Endothelial cell of umbilical vein (primary cell): ENCODE data around the gene TMCO6. TPM values are rescaled to one million over a fixed set of nuclear protein-coding genes. Genes with fewer than 3 reads are reported as not detected.

Experiments used
- BruUV-seq: library from RNA; stranded (reverse); fragments of 400-500 nt; replicated peaks from 2 replicates; lab custom pipeline; 2021; lab: Mats Ljungman, UMichigan
- CTCF ChIA-PET: fragments of 300-600, 350-600 bp; sonication (Branson Sonifier 250); formaldehyde crosslinking; loops from one replicate; lab custom pipeline; 2021; ENCODE audit warnings: antibody characterized with exemption, inconsistent platforms; lab: Charles Lee
- POLR2A ChIA-PET: fragments of 300-600, 350-600 bp; sonication (Branson Sonifier 250); formaldehyde crosslinking; loops from one replicate; lab custom pipeline; 2021; ENCODE audit warnings: antibody characterized with exemption, inconsistent platforms; lab: Charles Lee
- DNase-seq: peaks from one replicate; pipeline ENCODE4 v3.0.0-alpha.2; 2011; ENCODE audit warnings: low read depth, low spot score
- FAIRE-seq: peaks from 2 replicates; lab custom pipeline; 2011; peaks lifted over from hg19 to GRCh38; lab: Jason Lieb, UNC
- H2AFZ ChIP-seq: 2 replicates; pipeline ENCODE4 v1.6.0; 2012; ENCODE audit warnings: low read depth, low read length, control low read depth, inconsistent platforms
- H3K27ac ChIP-seq: 2 replicates; pipeline ENCODE4 v1.5.1; 2011; ENCODE audit warnings: low read depth, mild to moderate bottlenecking, control low read depth, low read length, moderate library complexity; ENCODE audit not compliant: insufficient read depth
- H3K27me3 ChIP-seq, 2 experiments: 2 replicates each; pipeline versions ENCODE4 v1.6.0 to v1.6.1; 2011; ENCODE audit warnings: low read length in 2 of 2, mixed read lengths in 1 of 2; ENCODE audit not compliant: control insufficient read depth in 2 of 2, insufficient read depth in 2 of 2
- H3K36me3 ChIP-seq, 2 experiments: 2 replicates in 1 of 2; 3 replicates in 1 of 2; pipeline ENCODE4 v1.5.1; 2011; ENCODE audit warnings: low read length in 2 of 2, mild to moderate bottlenecking in 1 of 2, moderate library complexity in 1 of 2; ENCODE audit not compliant: control insufficient read depth in 2 of 2, insufficient read depth in 2 of 2; ENCODE audit errors: extremely low read depth in 1 of 2
- H3K4me1 ChIP-seq: 3 replicates; pipeline ENCODE4 v1.5.1; 2011; ENCODE audit warnings: mild to moderate bottlenecking, low read length; ENCODE audit not compliant: control insufficient read depth, insufficient read depth; ENCODE audit errors: extremely low read depth
- H3K4me2 ChIP-seq: 2 replicates; pipeline ENCODE4 v1.6.1; 2011; ENCODE audit warnings: low read length, control low read depth, mixed read lengths; ENCODE audit not compliant: insufficient read depth
- H3K4me3 ChIP-seq, 3 experiments: fragments of 200-600 bp in 1 of 3; sonication (generic), shearing (Covaris generic) in 1 of 3; replicated peaks in 1 of 3; 2 replicates each; pipeline ENCODE4 v1.5.1; 2011 to 2016; ENCODE audit warnings: control low read depth in 3 of 3, low read length in 3 of 3, mild to moderate bottlenecking in 2 of 3, inconsistent platforms in 1 of 3, low read depth in 1 of 3, moderate library complexity in 1 of 3; ENCODE audit not compliant: insufficient read depth in 1 of 3
- H3K79me2 ChIP-seq: 2 replicates; pipeline ENCODE4 v1.6.0; 2012; ENCODE audit warnings: low read length, inconsistent platforms; ENCODE audit not compliant: control insufficient read depth, insufficient read depth
- H3K9ac ChIP-seq: replicated peaks from 2 replicates; pipeline ENCODE3; 2011; ENCODE audit warnings: low read length, control low read depth; ENCODE audit not compliant: insufficient read depth; ENCODE audit errors: extremely low read depth
- H3K9me1 ChIP-seq: replicated peaks from 3 replicates; pipeline ENCODE4 v1.6.0; 2011; ENCODE audit warnings: mild to moderate bottlenecking, low read length; ENCODE audit not compliant: control insufficient read depth, insufficient read depth; ENCODE audit errors: extremely low read depth
- H3K9me3 ChIP-seq: replicated peaks from 2 replicates; pipeline ENCODE4 v1.5.1; 2012; ENCODE audit warnings: low read length, inconsistent platforms; ENCODE audit not compliant: control insufficient read depth, insufficient read depth
- H4K20me1 ChIP-seq: replicated peaks from 2 replicates; pipeline ENCODE3; 2011; ENCODE audit warnings: mild to moderate bottlenecking, low read length; ENCODE audit not compliant: control insufficient read depth, insufficient read depth; ENCODE audit errors: extremely low read depth
- CTCF ChIP-seq, 2 donors: IDR thresholded peaks; 1 replicate in 1 of 2; 2 replicates in 1 of 2; pipeline ENCODE4 v1.5.1; 2011; ENCODE audit warnings: low read length in 2 of 2, mild to moderate bottlenecking in 2 of 2, moderate library complexity in 2 of 2, control low read depth in 1 of 2, inconsistent platforms in 1 of 2, low read depth in 1 of 2; ENCODE audit not compliant: insufficient read depth in 1 of 2; ENCODE audit errors: extremely low read depth in 1 of 2
- EZH2 ChIP-seq: IDR thresholded peaks from 2 replicates; pipeline ENCODE4 v1.6.1; 2012; ENCODE audit warnings: borderline replicate concordance, low read depth, mild to moderate bottlenecking, moderate library complexity, low read length, inconsistent platforms; ENCODE audit not compliant: severe bottlenecking
- FOS ChIP-seq: IDR thresholded peaks from 2 replicates; pipeline ENCODE4 v1.6.1; 2011; ENCODE audit warnings: mild to moderate bottlenecking, low read length, moderate library complexity, borderline replicate concordance; ENCODE audit not compliant: insufficient read depth
- GATA2 ChIP-seq: IDR thresholded peaks from 2 replicates; pipeline ENCODE4 v1.7.0; 2011; ENCODE audit warnings: low read depth, mild to moderate bottlenecking, moderate library complexity, mixed read lengths, low read length; ENCODE audit not compliant: insufficient read length, insufficient read depth
- JUN ChIP-seq: IDR thresholded peaks from 2 replicates; pipeline ENCODE4 v1.6.1; 2011; ENCODE audit warnings: borderline replicate concordance, low read depth; ENCODE audit not compliant: insufficient read length, insufficient read depth
- MAX ChIP-seq: IDR thresholded peaks from 2 replicates; pipeline ENCODE4 v1.6.1; 2011; ENCODE audit not compliant: insufficient read depth, insufficient read length
- MYC ChIP-seq: IDR thresholded peaks from one replicate; pipeline ENCODE4 v1.6.1; 2011; ENCODE audit warnings: mild to moderate bottlenecking, low read depth, low read length
- POLR2A ChIP-seq: IDR thresholded peaks from 2 replicates; pipeline ENCODE4 v1.6.1; 2012; ENCODE audit warnings: low read depth, mild to moderate bottlenecking, control low read depth, low read length
- POLR2AphosphoS5 ChIP-seq: IDR thresholded peaks from 2 replicates; pipeline ENCODE4 v1.6.1; 2012; ENCODE audit warnings: low read depth, mild to moderate bottlenecking, control low read depth, low read length, moderate library complexity; ENCODE audit not compliant: insufficient read depth
- dilution Hi-C: fragments of 300-500 bp; cut with MboI; formaldehyde crosslinking; loops from one replicate; pipeline ENCODE4 v1.15.0; 2019; ENCODE audit warnings: low sequenced_read_pairs; ENCODE audit not compliant: extremely low pct_ligation_motif_present
- intact Hi-C: fragments of 100-400 bp; cut with micrococcal nuclease; formaldehyde crosslinking; loops from one replicate; pipeline ENCODE4 v1.10.0; 2022
- polyA plus RNA-seq, 4 experiments: library from polyadenylated mRNA; depleted of rRNA in 3 of 4; stranded (reverse) in 3 of 4; unstranded in 1 of 4; fragments of >200 nt; gene quantifications; 2 replicates each; pipeline versions ENCODE4 v1.2.1 to v1.2.3, GENCODE V29; 2011 to 2012; ENCODE audit warnings: missing spikeins in 1 of 4
- total RNA-seq: library from RNA; stranded (reverse); gene quantifications from 2 replicates; pipeline ENCODE4 v1.2.3, GENCODE V29; 2021

TMCO6 gene
- total and polyA plus RNA-seq, 2 donors (not counting 3 experiments of a cell fraction or from before 2014, with no cell fraction given) = 22.0 to 23.7 TPM

- POLR2A ChIA-PET = no interaction called here
- CTCF ChIA-PET = no interaction called here
- DNase-seq = no peak
- Histone ChIP-seq H3K79me2 (no peaks in the 10 kb centered on the region), H3K9ac (no peak overlapping the region), H4K20me1 (no peaks in the 10 kb centered on the region), H3K4me3 (no peak overlapping the region), H3K4me2 (no peak overlapping the region), H2AFZ (no peak overlapping the region), H3K27me3 (no peaks in the 10 kb centered on the region), H3K9me1 (no peaks in the 10 kb centered on the region), H3K4me1 (peaks cover under 1% of the 10 kb centered on the region), H3K27ac (no peak overlapping the region), H3K36me3 (no peaks in the 10 kb centered on the region), H3K9me3 (no peaks in the 10 kb centered on the region)
- BruUV-seq = no TSS peak
- dilution Hi-C loops (no loop called here), intact Hi-C loops (no loop called here)
- TF ChIP-seq POLR2AphosphoS5 = no peak
- FAIRE-seq = no peak
Observed at GRCh38 chr5:140603734-140604133, 35.5 kb upstream of the TMCO6 start.

GRCh38 chr5:140605879-140606278 is 33.4 kb upstream of the TMCO6 start:
- dilution Hi-C loops = no loop called here
- POLR2A ChIA-PET = no interaction called here
- intact Hi-C loops = no loop called here

More at GRCh38 chr5:140605879-140606278, 33.4 kb upstream of the TMCO6 start:
- Histone ChIP-seq H4K20me1 (no peaks in the 10 kb centered on the region), H2AFZ (no peak overlapping the region), H3K4me1 (peaks cover 12% of the 10 kb centered on the region), H3K36me3 (no peaks in the 10 kb centered on the region), H3K4me2 (no peak overlapping the region), H3K79me2 (no peaks in the 10 kb centered on the region), H3K27me3 (no peaks in the 10 kb centered on the region), H3K9me1 (no peaks in the 10 kb centered on the region), H3K4me3 (no peak overlapping the region), H3K9ac (no peak overlapping the region), H3K9me3 (no peaks in the 10 kb centered on the region), H3K27ac (no peak overlapping the region)
- FAIRE-seq = no peak
- TF ChIP-seq EZH2 (no peak), CTCF (IDR thresholded peaks at IDR 0.05; ENCODE audit: extremely low read depth in 1 of 2, insufficient read depth in 1 of 2, low read depth in 1 of 2, low read length in 2 of 2) (no peak), POLR2A (no peak), JUN (no peak), POLR2AphosphoS5 (no peak), MYC (no peak), FOS (no peak), MAX (no peak), GATA2 (no peak)
- no peak for DNase-seq
- BruUV-seq = no TSS peak
- CTCF ChIA-PET = no interaction called here
